ENCODE measurements around the gene UQCR11.

GRCh38 chr19:1558552-1558951, 46.7 kb downstream of the UQCR11 start:
- TF ChIP-seq CTCF (IDR thresholded peaks at IDR 0.05), result no peak
- no peak for TF ChIP-seq POLR2A (IDR thresholded peaks at IDR 0.05)
- no peak for TF ChIP-seq EP300 (IDR thresholded peaks at IDR 0.05)
- no peak for TF ChIP-seq POLR2AphosphoS5 (IDR thresholded peaks at IDR 0.05)

Measured in gastroesophageal sphincter (tissue), 3 donors.